Activated CD4-positive, alpha-beta T cell treated with anti-CD3 and anti-CD28 coated beads for 48 hours (primary cell): ENCODE data around the gene RALGPS2.

Source experiments
- DNase-seq: peaks from one replicate; pipeline ENCODE4 v3.0.0-alpha.2; 2020

The RALGPS2 gene

DNA sequence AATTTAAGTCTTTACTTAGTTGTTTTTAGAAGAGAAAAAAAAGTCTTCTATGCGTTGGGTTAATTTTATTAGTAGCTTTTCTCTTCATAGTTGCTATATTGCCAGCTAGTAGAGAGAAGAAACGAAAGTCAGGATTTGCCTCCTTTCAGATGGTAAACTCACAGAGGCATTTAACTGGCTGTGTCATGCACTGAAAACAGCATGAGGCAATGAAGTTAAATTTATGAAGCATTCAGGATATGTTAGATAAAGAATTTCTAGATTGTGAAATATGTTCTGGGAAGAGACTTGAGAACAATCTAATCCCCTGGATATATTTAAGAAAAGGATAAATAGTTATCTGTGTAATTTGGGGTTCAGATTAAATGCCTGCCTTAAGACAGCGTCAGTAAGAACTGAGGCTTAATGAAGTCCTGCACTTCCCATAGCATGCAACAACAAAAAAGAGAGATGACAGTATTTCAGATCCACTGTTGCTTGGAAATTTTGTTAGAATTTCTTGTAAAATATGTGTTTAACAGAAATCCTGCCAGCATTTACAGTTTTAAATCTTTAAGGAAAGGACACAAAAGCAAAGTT is 144.2 kb downstream of the RALGPS2 start:
- no peak for DNase-seq

DNA sequence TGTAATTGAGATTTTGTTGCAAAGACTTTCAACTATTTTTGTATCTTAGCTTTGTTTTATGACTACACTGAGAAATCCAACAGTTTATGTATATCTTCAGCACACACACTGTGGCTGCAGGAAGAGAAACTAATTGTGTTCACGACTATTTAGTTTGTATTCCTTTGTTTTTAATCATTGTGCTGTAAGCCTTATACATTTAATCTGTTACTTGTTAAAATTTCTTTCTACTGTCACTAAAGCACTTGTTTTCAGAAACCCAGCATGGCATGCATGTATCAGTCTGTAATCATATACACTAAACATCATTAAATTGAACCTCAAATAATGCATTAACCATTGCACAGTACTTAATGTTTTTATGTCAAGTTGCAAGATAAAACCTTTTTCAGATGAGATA is 145.2 kb downstream of the RALGPS2 start:
- DNase-seq, result no peak

DNA sequence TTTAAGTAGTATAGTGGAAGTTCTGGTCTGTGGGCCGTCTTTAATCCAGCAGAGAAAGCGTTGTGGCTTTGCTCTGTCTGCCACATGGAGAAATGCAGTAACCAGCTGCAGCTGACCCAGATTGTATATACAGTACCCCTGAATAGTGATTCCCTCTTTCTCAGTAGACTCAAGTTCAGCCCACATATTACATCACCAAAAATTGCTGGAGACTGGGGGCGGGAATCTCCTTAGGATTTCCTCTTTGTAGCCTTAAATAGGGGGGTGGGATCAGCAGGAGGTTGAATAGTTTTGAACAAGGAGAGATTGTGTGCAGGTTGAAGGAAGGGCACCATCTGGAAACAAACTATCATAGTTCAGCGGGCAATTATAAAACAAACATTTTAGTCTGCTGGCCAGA is 145.9 kb downstream of the RALGPS2 start, which contains the start of gene ANGPTL1:
TSS of gene ANGPTL1 (minus strand) at position 134 of the 400 bp plus-strand sequence. CDS start 5,301 bp downstream, outside the sequence.
- DNase-seq, result no peak

DNA sequence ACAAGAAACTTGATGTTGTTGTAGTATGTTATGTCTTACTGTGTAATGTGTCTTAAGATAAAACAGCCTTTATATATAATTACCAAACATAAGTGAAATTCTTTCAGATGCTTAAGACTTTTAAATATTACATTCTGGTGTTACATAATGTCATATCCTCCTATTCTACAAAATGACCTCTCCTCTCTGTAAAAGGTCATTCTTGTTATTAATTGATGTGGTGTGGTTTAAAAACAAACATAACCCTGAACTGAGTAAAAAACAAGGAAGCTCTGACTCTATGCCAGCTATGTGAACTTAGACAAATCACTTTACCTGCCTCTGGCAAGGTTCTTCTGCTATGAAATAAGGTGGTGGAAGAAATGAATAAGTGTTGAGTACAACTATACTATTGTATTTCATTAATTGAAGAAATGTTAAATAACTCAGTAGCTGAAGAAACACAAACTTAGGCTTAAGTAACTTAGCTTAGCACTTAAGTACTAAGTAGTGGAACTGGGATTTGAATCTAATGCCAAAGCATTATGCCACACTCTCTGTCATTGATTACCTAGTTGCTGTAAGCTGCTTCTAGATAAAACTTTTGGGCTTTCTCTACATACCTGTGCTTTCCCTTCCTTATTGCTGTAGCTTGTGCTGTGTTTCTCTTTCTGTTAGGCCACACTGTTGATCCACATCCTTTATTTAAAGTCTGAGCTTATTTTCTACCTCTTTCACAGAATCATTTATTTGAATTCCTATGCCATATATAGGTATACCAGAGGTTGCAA is 146.7 kb downstream of the RALGPS2 start:
- no peak for DNase-seq

DNA sequence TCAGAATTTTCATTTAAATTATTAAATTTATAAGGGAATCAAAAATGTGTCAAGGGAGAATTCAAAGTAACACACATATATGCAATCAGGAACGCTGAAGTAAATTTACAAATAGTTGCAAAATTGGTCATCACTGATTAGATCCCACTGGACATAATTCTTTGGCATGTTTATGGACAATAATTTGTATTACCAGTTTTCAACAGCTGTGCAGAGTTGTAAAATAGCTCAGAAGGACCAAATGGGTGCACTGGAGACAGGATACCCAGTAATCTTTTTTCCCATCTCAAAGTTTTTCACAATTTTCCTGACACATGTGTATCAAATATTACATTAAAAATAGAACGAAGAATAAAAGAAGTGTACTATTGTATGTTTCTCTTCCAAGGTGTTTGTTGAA is 149.9 kb downstream of the RALGPS2 start:
- DNase-seq, result no peak

DNA sequence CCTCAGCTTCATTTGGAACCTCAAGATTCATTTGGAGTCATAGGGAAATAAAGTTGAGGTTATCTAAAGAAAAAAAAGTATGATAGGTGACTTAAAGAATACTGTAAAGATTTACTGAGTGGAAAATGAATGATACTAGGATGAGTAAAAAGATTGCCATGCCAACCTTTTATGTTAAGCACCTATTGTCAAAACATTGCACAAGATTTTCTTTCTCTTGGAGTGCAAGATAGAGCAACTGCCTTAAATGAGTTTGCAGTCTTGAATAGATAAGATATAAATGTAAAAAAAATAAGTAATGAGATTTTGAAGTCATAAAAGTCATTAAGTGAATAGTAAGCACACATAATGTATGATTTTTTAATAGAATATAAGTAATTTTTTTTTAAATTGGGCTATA is 150.9 kb downstream of the RALGPS2 start:
- no peak for DNase-seq

DNA sequence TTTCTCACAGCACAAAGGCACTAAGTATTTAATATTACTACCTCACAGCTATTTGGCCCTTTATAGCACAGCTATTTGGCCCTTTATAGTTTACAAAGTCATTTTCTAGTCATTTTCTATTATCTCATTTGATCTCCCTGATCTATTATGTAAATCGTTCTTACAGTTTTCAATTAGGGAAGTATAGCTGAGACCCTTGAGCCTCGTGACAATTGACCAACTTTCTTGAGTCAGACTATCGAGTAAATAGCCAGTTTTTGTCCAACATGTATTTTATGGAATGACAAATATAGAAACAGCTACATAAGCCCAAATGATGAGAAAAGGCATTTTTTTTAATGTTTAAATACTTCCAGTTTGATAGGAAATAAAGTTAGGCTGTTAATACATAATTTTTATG is 152.9 kb downstream of the RALGPS2 start:
- DNase-seq, result no peak

DNA sequence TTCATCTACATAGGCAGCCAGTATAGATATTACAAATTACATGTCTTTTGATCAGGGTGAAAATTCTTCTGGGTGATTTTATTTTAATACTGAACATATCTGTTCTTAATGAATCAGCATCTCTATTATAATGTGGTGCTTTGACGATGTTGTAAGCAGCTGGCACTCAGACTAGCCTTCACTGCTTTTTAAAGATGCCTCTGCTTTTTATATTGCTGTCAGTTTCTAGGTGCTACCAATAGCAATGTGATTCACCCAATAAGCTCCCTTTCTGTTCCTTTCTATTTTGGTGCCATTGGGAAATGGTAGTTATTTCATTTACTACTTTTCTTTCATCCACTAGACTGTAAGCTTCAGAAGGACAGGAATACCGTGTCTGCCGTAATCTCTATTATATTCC is 156.9 kb downstream of the RALGPS2 start:
- DNase-seq, result no peak

DNA sequence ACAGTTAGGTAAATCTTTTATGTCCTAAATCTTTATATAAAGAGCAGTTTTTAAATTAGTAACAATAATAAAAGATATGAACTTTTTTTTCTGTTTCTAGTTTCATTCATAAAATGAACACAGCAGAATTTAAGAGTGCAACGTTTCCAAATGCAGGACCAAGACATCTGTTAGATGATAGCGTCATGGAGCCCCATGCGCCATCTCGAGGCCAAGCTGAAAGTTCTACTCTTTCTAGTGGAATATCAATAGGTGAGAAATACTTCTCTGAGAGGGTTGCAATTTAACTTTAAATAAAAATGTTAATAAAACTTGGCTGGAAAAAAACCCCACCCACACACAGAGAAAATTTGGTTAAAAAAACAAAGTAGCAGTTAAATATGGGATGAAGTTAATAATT is 160.8 kb downstream of the RALGPS2 start:
- no peak for DNase-seq

DNA sequence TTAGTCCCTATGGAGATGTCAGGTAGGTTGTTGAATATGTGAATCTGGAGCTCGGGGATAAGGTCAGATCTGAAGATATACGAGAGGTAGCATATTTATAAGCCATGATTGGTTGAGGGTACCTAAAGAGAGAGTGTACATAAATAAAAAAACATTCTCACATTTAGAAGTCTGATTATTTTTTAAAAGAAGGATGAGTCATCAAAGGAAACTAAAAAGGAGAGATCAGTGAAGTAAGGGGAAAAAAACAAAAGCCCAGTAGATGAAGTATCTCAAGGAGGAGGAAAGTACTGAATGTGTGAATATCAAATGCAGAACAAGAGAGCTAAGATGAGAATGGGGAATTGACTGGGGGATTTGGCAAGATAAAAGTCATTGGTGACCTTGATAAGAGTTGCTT is 161.5 kb downstream of the RALGPS2 start:
- no peak for DNase-seq

DNA sequence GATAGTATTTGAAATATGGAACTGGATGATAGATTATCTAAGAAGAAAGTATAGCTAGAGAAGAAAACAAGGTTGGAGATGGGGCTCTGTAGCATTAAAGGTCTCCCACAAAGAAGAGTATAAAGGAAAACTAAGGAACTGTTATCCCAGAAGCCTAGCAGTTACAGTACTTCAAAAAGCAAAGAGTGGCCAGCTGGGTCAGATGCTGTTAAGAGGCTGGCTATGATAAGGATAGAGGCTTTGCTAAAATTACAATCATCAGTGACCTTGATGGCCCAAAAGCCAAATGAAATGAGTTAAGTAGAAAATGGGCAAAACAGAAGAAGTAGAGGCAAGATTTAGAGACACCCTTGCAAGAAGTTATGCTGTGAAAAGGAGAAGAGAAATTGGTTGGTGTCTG is 170.9 kb downstream of the RALGPS2 start:
- DNase-seq, result no peak

DNA sequence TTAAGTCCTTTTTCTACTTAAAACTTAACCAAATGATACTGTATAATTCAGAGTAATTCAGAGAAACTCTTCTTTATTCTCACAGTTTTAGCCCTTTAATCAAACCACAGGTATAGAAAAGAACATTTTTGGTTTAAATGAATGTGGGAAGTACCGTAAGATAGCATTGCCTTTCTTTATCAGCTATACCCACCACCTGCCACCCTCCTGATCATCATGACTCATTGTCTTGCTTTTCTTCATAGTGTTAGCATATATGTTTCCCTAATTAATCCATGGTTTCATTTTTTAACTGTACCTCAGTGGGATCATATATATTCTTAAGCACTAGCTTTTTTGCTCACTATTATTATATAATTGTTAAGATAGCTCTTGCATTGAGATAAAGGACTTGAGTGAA is 173.4 kb downstream of the RALGPS2 start:
- DNase-seq, result no peak

DNA sequence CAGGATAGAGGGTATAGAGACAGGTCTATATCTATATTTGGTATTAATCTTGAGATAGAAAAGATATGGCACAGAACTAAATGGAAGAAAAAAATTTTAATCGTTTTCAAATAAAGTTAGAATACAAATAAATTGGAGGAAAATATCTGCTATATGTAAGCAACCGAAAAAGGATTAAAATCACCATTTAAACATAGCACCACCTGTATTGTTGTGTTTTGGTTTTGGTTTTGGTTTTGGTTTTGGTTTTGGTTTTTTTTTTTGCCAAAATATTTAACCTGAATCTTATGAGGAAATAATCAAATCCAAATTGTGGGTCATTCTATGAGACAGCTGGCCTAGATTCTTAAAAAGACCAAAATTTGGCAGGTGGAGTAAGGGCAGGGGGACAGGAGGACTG is 174.4 kb downstream of the RALGPS2 start:
- no peak for DNase-seq

DNA sequence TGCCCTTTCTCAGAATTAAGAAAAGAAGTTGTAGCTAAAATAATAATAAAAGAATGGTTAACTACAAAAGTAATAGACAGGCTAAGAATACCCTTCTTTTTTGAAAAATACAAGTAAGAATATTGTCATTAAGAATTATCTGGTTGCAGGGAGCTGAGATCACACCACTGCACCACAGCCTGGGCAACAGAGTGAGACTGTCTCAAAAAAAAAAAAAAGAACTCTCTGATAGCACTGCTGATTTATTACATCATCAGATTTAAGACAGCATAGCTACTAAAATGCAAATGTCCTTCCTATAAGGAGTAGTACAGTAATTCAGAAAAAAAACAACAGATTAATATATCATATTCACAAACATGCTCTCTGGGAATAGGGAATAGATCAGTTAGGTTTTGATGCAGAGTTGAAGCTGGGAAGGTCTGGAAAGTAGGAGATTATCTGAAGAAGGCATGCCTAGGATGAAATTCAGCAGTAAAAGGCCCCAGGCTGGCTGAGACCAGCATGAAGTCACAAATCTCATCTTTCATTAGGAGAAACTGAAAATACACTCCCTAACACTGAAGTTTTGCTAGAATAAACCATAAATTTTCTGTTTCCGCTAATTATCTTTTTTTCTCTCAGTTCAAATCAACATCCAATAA is 176.6 kb downstream of the RALGPS2 start:
- DNase-seq, result no peak

DNA sequence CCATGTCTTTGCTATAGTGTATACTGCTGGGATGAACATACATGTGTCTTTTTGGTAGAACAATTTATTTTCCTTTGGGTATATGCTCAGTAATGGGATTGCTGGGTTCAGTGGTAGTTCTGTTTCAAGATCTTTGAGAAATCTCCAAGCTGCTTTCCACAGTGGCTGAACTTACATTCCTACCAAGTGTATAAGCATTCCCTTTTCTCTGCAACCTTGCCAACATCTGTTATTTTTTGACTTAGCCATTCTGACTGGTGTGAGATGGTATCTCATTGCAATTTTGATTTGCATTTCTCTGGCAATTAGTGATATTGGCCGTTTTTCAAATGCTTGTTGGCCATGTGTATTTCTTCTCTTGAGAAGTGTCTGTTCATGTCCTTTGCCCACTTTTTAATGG is 183.3 kb downstream of the RALGPS2 start:
- no peak for DNase-seq

DNA sequence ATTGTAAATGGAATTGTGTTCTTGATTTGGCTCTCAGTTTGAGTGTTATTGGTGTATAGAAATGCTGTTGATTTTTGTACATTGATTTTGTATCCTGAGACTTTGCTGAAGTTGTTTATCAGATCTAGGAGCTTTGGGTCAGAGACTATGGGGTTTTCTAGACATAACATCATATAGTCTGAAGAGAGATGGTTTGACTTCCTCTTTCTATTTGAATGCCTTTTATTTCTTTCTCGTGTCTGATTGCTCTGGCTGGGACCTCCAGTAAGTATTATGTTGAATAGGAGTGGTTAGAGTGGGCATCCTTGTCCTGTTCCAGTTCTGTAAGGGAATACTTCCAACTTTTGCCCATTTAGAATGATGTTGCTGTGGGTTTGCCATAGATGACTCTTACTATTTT is 185.0 kb downstream of the RALGPS2 start:
- DNase-seq, result no peak

DNA sequence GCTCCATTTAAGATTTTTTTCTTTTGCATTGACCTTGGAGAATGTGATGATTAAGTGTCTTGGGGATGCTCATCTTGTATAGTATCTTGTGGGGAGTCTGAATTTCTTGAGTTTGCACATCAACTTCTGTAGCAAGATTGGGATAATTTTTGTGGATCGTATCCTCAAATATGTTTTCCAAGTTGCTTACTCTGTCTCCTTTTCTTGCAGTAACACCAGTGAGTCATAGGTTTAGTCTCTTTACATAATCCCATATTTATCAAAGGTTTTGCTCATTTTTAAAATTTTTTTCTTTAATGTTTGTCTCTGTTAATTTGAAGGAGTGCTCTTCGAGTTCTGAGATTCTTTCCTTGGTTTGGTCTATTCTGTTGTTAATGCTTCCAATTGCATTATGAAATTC is 187.6 kb downstream of the RALGPS2 start:
- no peak for DNase-seq

DNA sequence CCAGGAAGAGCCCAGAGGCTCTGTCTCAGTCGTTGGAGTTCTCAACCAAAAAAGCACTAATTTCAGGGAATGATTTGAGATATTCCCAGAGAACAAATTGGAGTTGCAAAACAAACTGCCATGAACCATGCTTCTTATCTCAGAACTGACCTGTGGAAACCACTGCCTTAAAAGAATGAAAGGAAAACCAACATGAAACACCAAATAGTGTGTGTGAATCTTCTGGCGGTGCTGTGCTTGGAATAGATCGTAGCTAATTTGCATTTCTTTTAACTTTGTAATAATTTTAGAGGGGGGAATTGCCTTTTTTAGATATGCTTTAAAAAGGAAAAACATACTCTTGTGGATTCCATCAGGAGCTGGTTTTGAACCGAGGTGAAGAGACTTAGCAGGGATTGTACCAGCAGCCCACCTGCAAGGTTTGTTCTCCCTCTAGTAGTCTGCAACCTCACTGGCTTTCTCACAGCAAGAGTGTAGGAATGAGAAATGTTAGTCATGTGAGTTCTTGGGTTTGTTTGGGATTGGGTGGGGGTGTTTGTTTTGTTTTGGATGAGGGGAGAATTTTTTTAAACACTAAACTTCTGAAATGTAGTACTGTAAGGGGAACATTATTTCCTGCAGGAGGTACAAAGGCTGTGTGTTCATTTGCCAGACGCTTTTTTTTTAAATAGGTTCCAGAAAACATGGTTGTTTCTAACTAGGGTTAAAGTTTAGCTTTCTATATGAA is 191.6 kb downstream of the RALGPS2 start:
- DNase-seq, result no peak

DNA sequence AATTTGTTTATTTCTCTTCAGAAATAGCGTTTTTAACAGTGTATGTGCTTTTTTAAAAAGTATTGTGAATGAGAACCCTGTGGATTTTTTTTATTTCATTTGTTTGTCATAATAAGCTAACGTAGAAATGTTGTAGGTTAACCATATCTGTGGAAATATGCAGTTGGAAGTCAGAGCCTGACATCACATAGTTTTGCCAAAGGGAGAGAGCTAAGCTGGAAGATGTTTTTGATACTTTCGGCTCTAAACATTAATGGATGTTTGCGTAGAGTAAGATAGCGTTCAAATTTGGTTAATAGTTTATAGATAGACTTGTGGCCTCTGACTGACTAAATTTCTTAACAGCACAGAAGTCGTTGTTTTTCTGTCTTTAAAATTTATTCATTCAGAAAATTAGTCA is 193.3 kb downstream of the RALGPS2 start:
- no peak for DNase-seq

DNA sequence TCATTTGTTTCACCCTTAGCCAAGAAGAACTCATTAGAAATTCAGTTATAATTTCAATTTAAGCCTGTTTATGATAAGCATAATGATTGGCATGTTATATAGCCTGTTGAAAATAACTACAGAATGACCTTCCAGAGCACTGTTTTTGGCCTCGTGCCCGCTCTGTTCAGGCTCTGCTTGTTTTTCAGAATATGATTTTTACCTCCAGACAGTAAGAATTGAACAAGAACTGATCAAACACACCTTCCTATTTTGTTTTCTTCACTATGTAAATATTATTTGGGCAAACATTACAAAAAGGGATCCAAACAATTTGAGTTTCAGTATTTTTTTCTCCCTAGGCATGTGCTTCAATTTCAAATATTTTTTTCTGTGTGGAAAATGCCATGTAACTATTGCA is 193.9 kb downstream of the RALGPS2 start:
- no peak for DNase-seq

DNA sequence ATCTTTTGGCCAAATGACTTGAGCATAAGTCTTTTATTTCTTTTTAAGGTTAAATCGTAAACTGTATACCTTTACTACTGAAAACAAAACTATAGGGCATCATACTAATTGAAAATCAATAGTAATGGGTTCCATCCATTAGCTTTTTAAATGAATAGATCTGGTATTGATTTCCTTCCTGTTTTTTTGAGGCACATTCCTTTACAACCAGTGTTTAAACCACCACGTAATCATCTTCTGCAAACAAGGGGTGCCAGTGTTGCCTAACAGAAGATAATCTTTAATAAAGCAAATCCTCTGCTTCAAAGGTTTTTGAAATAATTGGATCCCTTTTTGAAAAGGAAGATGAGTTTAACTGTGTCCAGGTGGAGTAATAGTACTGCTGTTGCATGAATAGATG is 194.5 kb downstream of the RALGPS2 start:
- DNase-seq, result no peak

DNA sequence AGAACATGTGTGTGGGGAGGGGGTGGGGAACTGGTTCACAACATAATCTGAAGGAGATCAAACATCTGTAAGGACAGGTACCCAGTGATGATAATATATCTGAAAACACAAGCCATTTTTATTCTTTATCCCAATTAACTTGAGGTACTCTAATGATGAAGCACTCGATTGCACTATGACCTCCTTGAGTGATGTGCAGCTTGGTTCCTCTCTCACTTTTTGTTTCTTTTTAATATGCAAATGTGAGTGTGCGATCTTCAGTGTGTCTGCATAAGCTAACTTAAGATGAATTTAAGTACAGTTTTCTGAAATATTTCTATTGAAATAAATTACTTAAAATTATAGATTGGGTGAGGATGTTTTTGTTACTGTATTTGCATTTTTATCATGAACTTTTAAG is 196.5 kb downstream of the RALGPS2 start:
- no peak for DNase-seq

DNA sequence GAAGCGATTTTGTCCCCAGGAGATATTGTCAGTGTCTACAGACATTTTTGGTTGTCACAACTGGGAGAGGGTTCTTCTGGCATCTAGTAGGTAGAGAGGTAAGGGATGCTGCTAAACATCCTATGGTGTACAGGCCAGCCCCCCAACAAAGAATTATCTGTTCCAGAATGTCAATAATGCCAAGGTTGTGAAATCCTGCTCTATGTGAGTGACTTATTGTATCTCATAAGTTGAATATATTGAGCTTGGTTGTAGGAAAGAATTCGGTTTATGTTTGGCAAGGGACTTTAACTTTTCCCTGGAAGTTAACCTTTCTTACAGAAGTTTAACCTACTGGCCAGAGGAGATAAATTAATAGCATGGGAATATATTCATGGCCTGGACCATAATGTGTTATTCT is 198.5 kb downstream of the RALGPS2 start:
- DNase-seq, result no peak

DNA sequence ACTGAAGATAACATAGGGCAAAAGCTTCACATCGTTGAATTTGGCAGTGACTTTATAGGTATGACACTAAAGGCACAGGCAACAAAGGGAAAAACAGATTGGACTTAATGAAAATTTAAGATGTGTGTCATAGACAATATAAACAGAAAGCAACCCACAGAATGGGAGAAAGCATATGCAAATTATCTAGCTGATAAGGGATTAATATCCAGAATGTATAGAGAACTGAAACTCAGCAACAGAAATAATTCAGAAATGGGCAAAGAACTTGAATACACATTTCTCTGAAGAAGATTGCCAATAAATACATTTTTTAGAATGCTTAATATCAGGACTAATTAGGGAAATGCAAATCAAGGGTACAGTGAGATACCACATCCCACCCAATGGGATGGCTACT is 201.0 kb downstream of the RALGPS2 start:
- no peak for DNase-seq
